HG03342 (cell line): ENCODE results near the gene ANKRD23.
"Not testable (repeated sequence)": the region's sequence is repeated elsewhere in the genome, so short reads cannot be mapped to it uniquely, and the experiment has no call there.

Experiments used
- ATAC-seq: cut with Tn5 transposase; IDR thresholded peaks from one replicate; pipeline ENCODE4 v1.9.1; 2021; ENCODE audit warnings: mild to moderate bottlenecking, moderate library complexity; ENCODE audit not compliant: unreplicated experiment

Gene ANKRD23

DNA sequence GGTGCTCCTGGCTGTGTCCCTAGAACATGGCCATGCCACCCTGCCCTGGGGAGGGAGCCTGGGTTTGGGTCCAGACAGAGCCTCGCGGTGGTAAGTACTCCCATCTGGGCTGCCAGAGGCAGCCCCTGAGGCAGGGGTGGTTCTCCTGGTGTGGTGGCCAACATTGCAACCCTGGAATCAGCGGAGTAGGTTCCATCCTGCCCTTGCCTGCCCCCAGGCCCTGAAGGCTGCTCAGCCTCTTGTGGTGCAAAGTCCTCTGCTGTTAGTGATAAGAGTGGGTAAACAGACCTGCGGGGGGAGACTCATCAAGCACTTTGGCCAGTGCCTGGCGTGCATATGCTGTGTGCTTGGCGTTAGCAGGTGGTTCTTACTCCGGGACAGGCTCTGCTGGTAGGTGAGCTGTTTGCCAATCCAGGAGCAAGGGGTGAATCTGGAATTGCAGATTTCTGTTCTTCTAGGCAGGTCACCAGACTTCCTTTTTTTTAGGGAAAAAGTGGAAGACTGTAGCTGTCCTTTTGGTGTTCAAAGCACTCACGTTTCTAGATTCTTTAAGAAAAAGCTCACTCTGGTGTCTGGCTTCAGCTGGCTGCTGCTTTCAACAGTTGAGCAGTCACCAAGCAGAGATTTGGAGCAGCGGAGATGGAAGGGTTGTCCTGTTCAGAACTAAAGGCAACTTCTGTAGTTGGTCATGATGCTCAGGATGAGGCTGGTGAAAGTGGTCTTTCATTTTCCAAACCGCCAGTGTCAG, 24.5 kb downstream of the ANKRD23 start:
- ATAC-seq: no peak

DNA sequence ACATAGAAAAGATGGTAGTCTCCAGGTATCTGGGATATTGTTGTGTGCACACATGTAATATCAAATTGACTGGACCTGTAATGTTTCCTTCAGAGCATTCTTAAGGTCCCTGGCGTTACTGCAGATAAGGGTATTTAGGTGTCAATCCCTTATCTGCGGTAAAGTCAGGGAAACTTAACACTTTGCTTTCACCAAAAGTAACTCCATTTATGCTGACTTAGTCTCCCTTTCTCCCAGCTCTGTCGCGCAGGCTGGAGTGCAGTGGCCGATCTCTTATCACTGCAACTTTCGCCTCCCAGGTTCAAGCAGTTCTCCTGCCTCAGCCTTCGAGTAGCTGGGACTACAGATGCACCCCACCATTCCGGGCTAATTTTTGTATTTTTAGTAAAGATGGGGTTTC, 25.9 kb downstream of the ANKRD23 start:
- no peak for ATAC-seq

GRCh38 chr2:96816836-96817702, 26.8 kb downstream of the ANKRD23 start:
- no peak for ATAC-seq

GRCh38 chr2:96816127-96816835, 27.5 kb downstream of the ANKRD23 start, which contains the start of gene CNNM3:
Gene CNNM3 (plus strand): TSS chr2:96816268. CDS start chr2:96816278, 10 bp downstream.
- peak; percentile 87 for ATAC-seq

GRCh38 chr2:96815326-96816126, 28.3 kb downstream of the ANKRD23 start:
- peak; percentile 5 for ATAC-seq

- no peak for ATAC-seq
Measured at GRCh38 chr2:96813656-96814055, 30.2 kb downstream of the ANKRD23 start.

DNA sequence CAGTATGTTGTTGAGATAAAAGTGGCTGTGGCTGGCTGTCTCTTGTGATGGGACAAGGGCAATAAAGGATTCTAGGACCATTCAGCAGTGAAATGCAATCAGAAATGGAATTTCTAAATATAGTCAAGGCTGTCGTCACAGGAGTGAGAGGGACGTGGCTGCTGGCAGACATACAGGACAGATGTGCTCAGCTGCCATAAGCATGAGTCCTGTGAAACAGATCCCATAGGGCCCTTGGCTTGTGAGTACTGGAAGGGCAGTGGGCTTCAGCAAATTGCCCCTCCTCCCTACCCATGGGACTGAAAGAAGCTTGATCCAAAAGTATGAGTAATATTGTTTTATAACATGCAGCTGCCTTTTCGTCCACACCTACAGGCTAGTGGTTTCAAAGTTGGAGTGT, 31.9 kb downstream of the ANKRD23 start:
- ATAC-seq: no peak

DNA sequence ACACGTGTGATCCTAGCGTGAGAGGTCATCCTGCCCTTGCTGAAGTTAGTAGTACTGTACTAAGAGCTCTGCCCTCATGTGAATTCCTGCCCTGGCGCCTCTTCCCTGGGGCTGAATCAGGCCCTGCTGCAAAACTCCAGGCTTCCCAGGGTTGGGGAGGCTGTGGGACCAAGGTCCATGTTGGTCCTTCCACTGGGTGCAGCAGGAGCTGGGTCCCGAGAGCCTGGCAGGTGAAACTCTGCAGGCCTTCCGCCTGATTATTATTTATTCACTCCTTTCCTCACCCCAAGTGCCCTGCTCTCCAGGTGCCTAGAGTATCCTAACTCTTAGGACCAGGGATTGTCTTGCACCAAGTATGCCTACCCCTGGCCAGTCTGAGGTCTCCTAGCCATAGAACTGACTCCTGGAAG, 33.0 kb downstream of the ANKRD23 start:
- no peak for ATAC-seq

- ATAC-seq: no peak
Measured at GRCh38 chr2:96809951-96810782, 33.7 kb downstream of the ANKRD23 start.

GRCh38 chr2:96809216-96809882, 34.5 kb downstream of the ANKRD23 start:
- no peak for ATAC-seq

DNA sequence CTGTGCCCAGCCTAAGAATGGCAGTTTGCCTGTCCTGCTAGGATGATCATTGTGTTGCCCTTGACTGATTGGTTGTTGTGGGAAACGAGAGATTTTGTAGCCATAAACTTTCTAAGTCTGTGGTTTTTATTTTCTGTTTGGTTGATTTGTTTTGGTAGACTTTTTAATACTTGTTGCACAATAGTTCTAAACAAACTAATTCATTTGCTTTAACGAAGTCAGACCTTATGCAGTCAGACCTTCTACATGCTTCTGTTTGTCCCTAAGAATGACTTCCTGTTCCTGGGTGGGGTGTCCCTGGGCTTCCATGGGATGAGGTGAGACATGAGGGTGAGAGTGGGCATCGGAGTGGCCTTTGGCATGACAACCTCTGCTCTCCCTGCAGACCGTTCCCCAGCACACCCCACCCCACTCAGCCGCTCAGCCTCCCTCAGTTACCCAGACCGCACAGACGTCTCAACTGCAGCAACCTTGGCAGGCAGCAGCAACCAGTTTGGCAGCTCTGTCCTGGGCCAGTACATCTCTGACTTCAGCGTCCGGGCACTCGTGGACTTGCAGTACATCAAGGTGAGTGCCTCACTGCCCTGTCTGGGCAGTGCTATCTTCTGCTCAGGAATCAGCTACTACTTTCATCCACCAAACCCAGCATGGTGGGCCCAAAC, 35.5 kb downstream of the ANKRD23 start:
- ATAC-seq: no peak

DNA sequence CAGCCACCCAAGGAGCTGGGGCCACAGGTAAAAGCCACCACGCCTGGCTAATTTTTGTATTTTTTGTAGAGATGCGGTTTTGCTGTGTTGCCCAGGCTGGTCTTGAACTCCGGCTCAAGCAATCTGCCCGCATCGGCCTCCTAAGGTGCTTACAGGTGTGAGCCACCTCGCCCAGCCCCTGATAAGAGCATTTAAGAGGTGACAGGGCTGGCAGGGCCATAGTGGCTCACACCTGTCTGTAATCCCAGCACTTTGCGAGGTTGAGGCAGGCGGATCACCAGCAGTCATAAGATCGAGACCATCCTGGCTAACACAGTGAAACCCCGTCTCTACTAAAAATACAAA, 36.7 kb downstream of the ANKRD23 start:
- no peak for ATAC-seq

DNA sequence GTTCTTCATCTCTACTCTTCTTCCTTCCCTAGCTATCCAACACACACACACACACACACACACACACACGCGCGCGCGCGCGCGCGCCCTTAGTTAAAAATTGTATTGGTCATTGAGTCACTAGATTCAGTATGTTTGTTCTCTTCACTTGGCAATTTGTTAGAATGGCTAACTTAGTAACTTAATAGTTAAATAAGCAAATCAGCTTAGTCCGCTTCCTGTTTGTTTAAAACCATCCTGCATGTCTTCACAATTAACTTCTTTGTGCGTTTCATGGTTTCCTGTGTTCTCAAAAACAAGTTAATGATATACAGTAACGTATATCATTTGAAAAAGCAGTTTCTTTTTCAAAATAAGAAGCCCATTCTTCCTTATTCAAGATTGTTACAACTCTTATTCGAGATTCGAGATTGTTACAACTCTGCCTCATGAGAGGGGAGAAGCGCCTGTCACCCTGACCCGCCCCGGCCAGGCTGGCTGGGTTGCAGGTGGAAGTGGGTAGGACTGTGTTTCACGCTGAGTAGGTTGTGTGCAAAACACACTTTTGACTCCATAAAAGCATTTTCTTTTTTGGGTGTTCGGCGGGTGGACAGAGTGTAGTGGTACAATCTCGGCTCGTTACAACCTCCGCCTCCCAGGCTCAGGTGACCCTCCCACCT, 37.2 kb downstream of the ANKRD23 start:
- peak; percentile 59 for ATAC-seq

DNA sequence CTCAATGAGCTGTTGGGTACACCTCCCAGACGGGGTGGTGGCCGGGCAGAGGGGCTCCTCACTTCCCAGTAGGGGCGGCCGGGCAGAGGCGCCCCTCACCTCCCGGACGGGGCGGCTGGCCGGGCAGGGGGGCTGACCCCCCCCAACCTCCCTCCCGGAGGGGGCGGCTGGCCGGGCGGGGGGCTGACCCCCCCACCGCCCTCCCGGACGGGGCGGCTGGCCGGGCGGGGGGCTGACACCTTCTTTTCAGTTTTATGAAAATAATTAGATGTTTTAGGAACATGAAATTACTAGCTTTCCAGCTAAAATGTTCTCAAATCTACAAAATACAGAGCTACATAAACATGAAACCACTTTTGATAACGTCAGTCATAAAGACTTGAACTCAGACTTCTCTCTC, 37.9 kb downstream of the ANKRD23 start:
- not testable (repeated sequence) for ATAC-seq

- no peak for ATAC-seq
Measured at GRCh38 chr2:96804986-96805385, 38.8 kb downstream of the ANKRD23 start.

- ATAC-seq: no peak
Measured at GRCh38 chr2:96802721-96803120, 41.1 kb downstream of the ANKRD23 start.

DNA sequence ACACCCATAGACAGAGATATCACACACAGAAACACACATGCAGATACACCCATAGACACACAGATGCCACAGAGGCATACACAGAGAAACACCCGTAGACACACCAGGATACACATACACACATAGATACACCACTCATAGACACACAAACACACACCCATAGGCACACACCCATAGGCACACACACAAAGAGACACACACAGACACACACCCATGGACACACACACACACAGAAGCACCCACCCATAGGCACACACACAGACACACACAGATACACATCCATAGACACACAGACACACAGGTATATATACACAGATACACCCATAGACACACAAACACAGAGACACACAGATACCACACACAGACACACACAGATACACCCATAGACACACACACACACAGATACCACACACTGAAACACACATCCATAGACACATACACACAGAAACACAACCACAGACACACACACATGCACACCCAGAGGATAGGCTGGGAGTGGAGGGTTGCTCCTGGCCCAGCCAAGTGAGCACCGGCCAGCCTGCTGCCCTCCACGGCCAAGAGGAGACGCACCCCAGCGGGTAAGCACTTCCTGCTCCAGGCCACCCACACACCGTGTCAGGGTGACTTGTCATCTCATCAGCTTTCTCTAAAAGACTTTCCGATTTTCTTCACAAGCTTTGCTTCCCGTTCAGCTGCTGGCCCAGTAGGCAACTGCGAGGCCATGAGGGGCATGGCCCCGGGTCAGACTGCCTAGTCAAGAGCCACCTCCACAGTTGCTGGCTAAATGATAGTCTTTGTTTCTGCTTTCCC, 41.8 kb downstream of the ANKRD23 start:
- no peak for ATAC-seq
